GM12801 (cell line): ENCODE results near the gene CHST11.

Experiments
- TF ChIP-seq, protein P1 (sequence below): IDR thresholded peaks from one replicate; pipeline ENCODE4 v1.5.1; 2011; ENCODE audit warnings: control low read depth; ENCODE audit not compliant: insufficient read length; ENCODE audit errors: extremely low read depth

CHST11 gene

DNA sequence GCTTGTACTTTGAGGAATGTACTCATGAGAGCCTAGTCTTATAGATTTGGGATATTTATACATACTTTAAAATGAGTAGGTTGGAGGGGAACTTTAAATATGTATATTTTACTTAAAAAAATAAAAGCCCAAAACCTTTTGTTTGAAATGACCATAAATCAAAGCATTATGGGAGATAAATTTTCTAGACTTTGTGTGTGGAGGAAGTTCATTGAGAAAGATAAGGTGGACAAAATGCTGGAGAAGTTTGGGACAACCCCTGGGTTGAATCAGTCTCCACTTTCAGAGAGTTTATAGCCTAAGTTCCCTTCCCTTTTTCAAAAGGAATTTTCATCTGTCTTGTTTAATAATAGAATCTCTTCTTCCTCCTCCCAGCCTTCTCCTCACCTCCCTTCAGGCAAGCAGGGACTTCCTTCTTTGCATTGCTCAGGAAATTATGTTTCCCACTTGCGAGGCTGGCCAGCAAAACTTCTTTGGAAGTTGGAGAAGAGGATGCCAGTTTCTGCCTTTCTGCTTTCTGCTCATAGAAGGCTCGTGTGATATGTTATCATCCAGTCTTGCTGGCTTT, 54.2 kb downstream of the CHST11 start:
- TF ChIP-seq, protein P1, sequence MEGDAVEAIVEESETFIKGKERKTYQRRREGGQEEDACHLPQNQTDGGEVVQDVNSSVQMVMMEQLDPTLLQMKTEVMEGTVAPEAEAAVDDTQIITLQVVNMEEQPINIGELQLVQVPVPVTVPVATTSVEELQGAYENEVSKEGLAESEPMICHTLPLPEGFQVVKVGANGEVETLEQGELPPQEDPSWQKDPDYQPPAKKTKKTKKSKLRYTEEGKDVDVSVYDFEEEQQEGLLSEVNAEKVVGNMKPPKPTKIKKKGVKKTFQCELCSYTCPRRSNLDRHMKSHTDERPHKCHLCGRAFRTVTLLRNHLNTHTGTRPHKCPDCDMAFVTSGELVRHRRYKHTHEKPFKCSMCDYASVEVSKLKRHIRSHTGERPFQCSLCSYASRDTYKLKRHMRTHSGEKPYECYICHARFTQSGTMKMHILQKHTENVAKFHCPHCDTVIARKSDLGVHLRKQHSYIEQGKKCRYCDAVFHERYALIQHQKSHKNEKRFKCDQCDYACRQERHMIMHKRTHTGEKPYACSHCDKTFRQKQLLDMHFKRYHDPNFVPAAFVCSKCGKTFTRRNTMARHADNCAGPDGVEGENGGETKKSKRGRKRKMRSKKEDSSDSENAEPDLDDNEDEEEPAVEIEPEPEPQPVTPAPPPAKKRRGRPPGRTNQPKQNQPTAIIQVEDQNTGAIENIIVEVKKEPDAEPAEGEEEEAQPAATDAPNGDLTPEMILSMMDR: no peak

DNA sequence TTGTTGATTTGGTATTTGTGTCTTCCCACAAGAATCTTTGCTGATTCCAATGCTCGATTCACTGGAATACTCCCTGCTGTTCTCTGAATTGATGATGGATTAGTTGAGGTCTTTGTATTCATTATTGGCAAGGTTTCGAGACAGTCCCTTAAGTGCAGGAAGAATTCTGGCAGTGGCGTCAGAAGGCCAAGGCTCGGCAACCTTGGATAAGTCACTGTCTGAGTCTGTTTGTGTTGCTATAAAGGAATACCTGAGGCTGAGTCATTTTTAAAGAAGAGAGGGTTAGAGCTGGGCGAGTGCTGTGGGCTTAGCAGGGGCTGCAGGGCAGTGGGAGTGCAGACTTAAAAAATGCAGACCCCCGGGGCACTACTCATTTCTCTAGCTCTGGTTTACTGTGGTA, 56.9 kb downstream of the CHST11 start:
- TF ChIP-seq, protein P1: no peak

DNA sequence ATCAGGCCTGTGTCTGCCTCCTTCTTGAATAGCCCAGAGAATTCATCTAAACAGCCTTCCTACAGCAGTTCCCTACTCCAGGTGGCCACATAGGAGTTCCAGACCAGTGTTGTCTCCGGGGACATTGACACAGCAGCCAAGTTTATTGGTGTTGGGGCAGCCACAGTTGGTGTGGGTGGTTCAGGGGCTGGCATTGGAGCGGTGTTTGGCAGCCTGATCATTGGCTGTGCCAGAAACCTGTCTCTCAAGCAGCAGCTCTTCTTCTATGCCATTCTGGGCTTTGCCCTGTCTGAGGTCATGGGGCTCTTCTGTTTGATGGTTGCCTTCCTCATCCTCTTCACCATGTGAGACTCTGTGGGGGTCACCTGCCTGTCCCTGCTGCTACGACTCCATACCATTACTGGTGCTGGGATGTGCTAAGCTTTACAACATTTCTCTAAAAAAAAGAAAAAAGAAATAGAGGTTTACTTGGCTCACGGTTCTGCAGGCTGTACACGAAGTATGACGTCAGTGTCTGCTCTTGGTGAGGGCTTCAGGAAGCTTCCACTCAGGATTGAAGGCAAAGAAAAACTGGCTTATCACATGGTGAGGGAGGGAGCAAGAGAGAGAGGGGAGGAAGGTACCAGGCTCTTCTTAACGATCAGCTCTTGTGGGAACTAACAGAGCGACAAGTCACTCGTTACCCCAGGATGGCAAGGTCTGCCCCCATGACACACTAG, 57.5 kb downstream of the CHST11 start:
- TF ChIP-seq, protein P1: no peak

DNA sequence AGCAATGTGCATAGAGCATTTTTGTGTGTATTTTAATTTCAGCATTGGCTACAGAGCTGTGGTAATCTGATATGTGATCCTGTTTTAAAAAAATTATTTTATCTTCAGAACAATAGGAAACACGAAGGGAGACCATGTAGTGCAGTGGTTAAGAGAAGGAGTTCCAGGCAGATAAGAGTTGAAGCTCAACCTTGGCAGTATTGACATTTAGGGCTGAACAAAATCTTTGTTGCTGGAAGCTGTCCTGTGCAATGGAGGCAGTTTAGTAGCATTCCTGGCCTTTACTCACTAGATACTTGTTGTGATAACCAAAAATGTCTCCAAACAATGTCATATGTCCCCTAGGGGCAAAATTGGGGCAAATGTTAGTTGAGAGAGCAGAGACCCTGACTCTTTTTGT, 59.2 kb downstream of the CHST11 start:
- TF ChIP-seq, protein P1: no peak

DNA sequence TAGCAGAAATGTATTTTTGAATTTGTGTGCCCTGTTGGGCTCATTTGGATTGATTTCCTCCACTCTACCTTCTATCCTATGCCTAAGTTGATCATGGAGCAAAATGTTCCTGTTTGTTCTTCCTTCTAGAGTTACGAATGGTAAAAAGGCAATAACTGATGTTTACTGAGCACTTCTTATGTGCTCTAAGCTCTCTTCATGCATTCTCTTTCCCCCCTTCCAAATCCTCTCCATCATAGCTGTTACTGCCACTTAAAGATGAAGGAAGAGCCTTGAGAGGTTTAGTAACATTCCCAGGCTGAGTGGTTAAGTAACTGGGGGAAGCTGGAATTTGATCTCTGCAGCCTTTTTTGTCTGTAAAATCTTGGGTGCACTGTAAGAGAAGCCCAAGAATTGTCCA, 60.1 kb downstream of the CHST11 start:
- TF ChIP-seq, protein P1: no peak

DNA sequence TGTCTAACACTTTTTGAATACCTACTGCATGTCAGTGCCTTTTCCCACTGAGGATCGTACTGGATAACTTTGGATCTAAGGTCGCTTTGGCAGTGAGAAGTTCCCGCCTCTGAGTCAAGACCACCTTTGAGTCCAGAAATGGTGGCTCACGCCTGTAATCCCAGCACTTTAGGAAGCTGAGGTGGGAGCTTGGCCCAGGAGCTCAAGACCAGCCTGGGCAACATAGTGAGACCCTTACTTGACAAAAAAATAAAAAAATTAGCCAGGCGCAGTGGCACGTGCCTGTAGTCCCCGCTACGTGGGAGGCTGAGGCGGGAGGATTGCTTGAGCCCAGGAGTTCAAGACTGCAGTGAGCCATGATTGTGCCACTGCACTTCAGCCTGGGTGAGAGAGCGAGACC, 61.1 kb downstream of the CHST11 start:
- TF ChIP-seq, protein P1: no peak

DNA sequence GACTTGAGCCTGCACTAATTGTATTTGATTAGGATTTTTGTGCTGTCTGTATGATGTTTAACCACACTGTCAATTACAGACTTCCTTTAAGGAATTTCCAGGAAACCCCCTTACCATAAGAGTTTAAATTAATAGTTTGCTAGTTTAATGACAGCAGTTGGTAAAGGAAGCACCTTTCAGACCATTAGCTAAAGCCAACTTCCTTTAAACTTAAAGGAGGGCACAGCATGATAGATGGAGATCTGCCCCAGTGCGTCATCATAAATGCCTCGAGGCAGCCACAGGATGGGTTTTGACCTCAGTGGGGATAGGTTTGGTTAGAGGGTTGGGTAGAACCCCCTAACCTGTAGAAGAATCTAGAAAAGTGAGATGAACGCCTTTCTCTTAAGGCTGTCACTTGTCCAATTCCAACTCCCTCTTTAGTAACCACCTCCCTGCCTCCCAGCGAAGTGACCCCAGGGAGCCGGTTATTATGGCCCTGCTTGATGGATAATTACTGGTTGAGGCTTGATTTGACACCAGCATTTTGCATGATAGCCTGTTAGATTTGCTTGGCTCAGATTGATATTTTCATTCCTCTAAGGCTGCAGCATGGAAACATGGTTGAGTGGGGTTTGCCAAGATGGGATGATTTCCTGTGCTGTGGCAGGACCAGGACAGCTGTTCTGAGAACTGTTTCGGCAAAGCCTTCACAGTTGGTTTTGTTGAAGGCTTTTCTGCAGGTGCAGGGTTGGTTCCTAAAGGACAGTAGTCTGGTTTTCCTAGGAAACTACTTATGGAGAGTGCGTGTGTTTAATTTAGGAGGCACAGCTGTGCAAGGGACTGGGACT, 62.7 kb downstream of the CHST11 start:
- TF ChIP-seq, protein P1: no peak
